Activated B cell treated with CpG ODN at 0.5 μM for 24 hours (primary cell): ENCODE data around the gene GET3. TPM values are rescaled to one million over a fixed set of nuclear protein-coding genes. Genes with fewer than 3 reads are reported as not detected.

Source experiments
- ATAC-seq: fragments of 200-7000 bp; cut with Tn5 transposase; one replicate; pipeline ENCODE4 v1.10.0; 2021; ENCODE audit warnings: low read depth, mild to moderate bottlenecking, moderate library complexity
- CTCF ChIA-PET: fragments of 350-600 bp; sonication (Branson Sonifier 250); formaldehyde crosslinking; loops from one replicate; lab custom pipeline; 2021; ENCODE audit warnings: antibody characterized with exemption; lab: Charles Lee
- POLR2A ChIA-PET: fragments of 350-600 bp; sonication (Branson Sonifier 250); formaldehyde crosslinking; loops from one replicate; lab custom pipeline; 2021; ENCODE audit warnings: antibody characterized with exemption; lab: Charles Lee
- DNase-seq: peaks from one replicate; pipeline ENCODE4 v3.0.0; 2022
- H3K27ac Mint-ChIP-seq: one replicate; pipeline ENCODE4 v1.8.0; 2020; ENCODE audit warnings: mixed read lengths
- H3K27me3 Mint-ChIP-seq: one replicate; pipeline ENCODE4 v1.8.0; 2021; ENCODE audit warnings: mixed read lengths
- H3K36me3 Mint-ChIP-seq: one replicate; pipeline ENCODE4 v1.8.0; 2021; ENCODE audit warnings: low read depth, mixed read lengths
- H3K4me1 Mint-ChIP-seq: one replicate; pipeline ENCODE4 v1.8.0; 2021; ENCODE audit warnings: mixed read lengths
- H3K4me3 Mint-ChIP-seq: one replicate; pipeline ENCODE4 v1.8.0; 2020; ENCODE audit warnings: mild to moderate bottlenecking, mixed read lengths
- H3K9me3 Mint-ChIP-seq: one replicate; pipeline ENCODE4 v1.8.0; 2020; ENCODE audit warnings: mixed read lengths
- CTCF ChIP-seq: fragments of 200-600 bp; IDR thresholded peaks from one replicate; pipeline ENCODE4 v1.8.0; 2022; ENCODE audit warnings: antibody characterized with exemption, mild to moderate bottlenecking
- intact Hi-C: fragments of 100-400 bp; cut with micrococcal nuclease; formaldehyde crosslinking; loops from one replicate; pipeline ENCODE4 v1.15.1; 2024
- total RNA-seq: library from RNA; stranded (reverse); gene quantifications from 2 replicates; pipeline ENCODE4 v1.2.3, GENCODE V29; 2022

Gene GET3
- total RNA-seq, 1 donor from 2014 or later, result 59.6 TPM

- POLR2A ChIA-PET, result interaction anchor here (1.4 to 3.7 kb wide), 2 partner anchors 17 to 20 kb away, joined by 3 to 69 read pairs; partner anchors contain the start of gene DHPS
- CTCF ChIA-PET, result no interaction called here
- peak overlapping the region; percentile 64 for H3K4me3 Mint-ChIP-seq
- H3K36me3 Mint-ChIP-seq, result peaks cover 36% of the 10 kb centered on the region
- no peak for DNase-seq
- no peak for ATAC-seq
- H3K9me3 Mint-ChIP-seq, result no peaks in the 10 kb centered on the region
- H3K4me1 Mint-ChIP-seq, result peaks cover 11% of the 10 kb centered on the region
- peak overlapping the region; percentile 71 for H3K27ac Mint-ChIP-seq
- no peak for TF ChIP-seq CTCF
- no peaks in the 10 kb centered on the region for H3K27me3 Mint-ChIP-seq
- intact Hi-C loops, result no loop called here
Measured at GRCh38 chr19:12698138-12698537, 39.2 kb upstream of the GET3 start.

- intact Hi-C loops, result no loop called here
- Mint-ChIP-seq H3K4me1 (peaks cover 7% of the 10 kb centered on the region), H3K4me3 (no peak overlapping the region), H3K27ac (no peak overlapping the region), H3K27me3 (no peaks in the 10 kb centered on the region), H3K9me3 (no peaks in the 10 kb centered on the region), H3K36me3 (peaks cover 64% of the 10 kb centered on the region)
- CTCF ChIA-PET, result no interaction called here
- DNase-seq, result no peak
- POLR2A ChIA-PET, result no interaction called here
- TF ChIP-seq CTCF, result no peak
- no peak for ATAC-seq
Measured at GRCh38 chr19:12701596-12702282, 35.6 kb upstream of the GET3 start.

GRCh38 chr19:12703046-12703445, 34.3 kb upstream of the GET3 start:
- no peak for DNase-seq
- no peaks in the 10 kb centered on the region for H3K27me3 Mint-ChIP-seq
- intact Hi-C loops, result no loop called here
- ATAC-seq, result peak; percentile 69
- peaks cover 1% of the 10 kb centered on the region for H3K4me1 Mint-ChIP-seq
- ChIA-PET POLR2A (no interaction called here), CTCF (no interaction called here)
- no peak overlapping the region for H3K27ac Mint-ChIP-seq
- H3K36me3 Mint-ChIP-seq, result peaks cover 68% of the 10 kb centered on the region
- no peaks in the 10 kb centered on the region for H3K9me3 Mint-ChIP-seq
- H3K4me3 Mint-ChIP-seq, result no peak overlapping the region
- TF ChIP-seq CTCF, result no peak

GRCh38 chr19:12705169-12705568, 32.1 kb upstream of the GET3 start:
- Mint-ChIP-seq H3K4me3 (no peak overlapping the region), H3K4me1 (no peaks in the 10 kb centered on the region), H3K27ac (no peak overlapping the region), H3K27me3 (no peaks in the 10 kb centered on the region), H3K36me3 (peaks cover 78% of the 10 kb centered on the region), H3K9me3 (no peaks in the 10 kb centered on the region)
- ChIA-PET POLR2A (no interaction called here), CTCF (no interaction called here)
- no peak for TF ChIP-seq CTCF
- intact Hi-C loops, result no loop called here
- ATAC-seq (no peak), DNase-seq (no peak)

- no peaks in the 10 kb centered on the region for H3K4me1 Mint-ChIP-seq
- no peak overlapping the region for H3K27ac Mint-ChIP-seq
- ATAC-seq (no peak), DNase-seq (no peak)
- peaks cover 82% of the 10 kb centered on the region for H3K36me3 Mint-ChIP-seq
- no peaks in the 10 kb centered on the region for H3K27me3 Mint-ChIP-seq
- POLR2A ChIA-PET, result no interaction called here
- no peak overlapping the region for H3K4me3 Mint-ChIP-seq
- no peaks in the 10 kb centered on the region for H3K9me3 Mint-ChIP-seq
- TF ChIP-seq CTCF, result no peak
- intact Hi-C loops, result no loop called here
- CTCF ChIA-PET, result no interaction called here
Measured at GRCh38 chr19:12705654-12706331, 31.5 kb upstream of the GET3 start.
